ENCODE measurements around the gene C21orf91. TPM values are rescaled to one million over a fixed set of nuclear protein-coding genes. Genes with fewer than 3 reads are reported as not detected.

C21orf91 gene
- total and polyA plus RNA-seq, 4 donors = 1.8 to 7.2 (median 4.4) TPM

GRCh38 chr21:17859661-17860060 lies 40.5 kb upstream of the C21orf91 start:
- no peak overlapping the region for H3K4me3 ChIP-seq (ENCODE audit: low read depth in 1 of 3, low read length in 3 of 3)
- no peaks in the 10 kb centered on the region for H3K4me1 ChIP-seq (ENCODE audit: control insufficient read depth in 4 of 4, insufficient read depth in 4 of 4, low read length in 3 of 4)
- peaks cover 0 to 9% (median 0%) of the 10 kb centered on the region in 4 donors for H3K27me3 ChIP-seq (ENCODE audit: control insufficient read depth in 4 of 4, insufficient read depth in 4 of 4, low read length in 3 of 4)
- no peaks in the 10 kb centered on the region for H3K36me3 ChIP-seq (ENCODE audit: control insufficient read depth in 4 of 4, insufficient read depth in 3 of 4, low read depth in 1 of 4, low read length in 3 of 4)
- 74% methylated on average over 1 of the region's 1 CpG for WGBS
- TF ChIP-seq RAD21 (IDR thresholded peaks at IDR 0.05) (no peak), TAF1 (conservative IDR thresholded peaks at IDR 0.05) (no peak), MAX (IDR thresholded peaks at IDR 0.05) (no peak), HNF4G (IDR thresholded peaks at IDR 0.05) (no peak), HNF4A (conservative IDR thresholded peaks at IDR 0.05) (no peak), YY1 (IDR thresholded peaks at IDR 0.05) (no peak)
- no peaks in the 10 kb centered on the region for H3K9me3 ChIP-seq (ENCODE audit: control insufficient read depth in 4 of 4, low read length in 3 of 4)
- DNase-seq (ENCODE audit: low spot score) = no peak
- no peak overlapping the region for H3K9ac ChIP-seq (ENCODE audit: low read depth in 1 of 2, low read length in 2 of 2)
- H3K27ac ChIP-seq (ENCODE audit: low read depth in 1 of 2, low read length in 2 of 2) = no peak overlapping the region

GRCh38 chr21:17858747-17859146 lies 39.6 kb upstream of the C21orf91 start:
- Histone ChIP-seq H3K36me3 (ENCODE audit: control insufficient read depth in 4 of 4, insufficient read depth in 3 of 4, low read depth in 1 of 4, low read length in 3 of 4) (no peaks in the 10 kb centered on the region), H3K9ac (ENCODE audit: low read depth in 1 of 2, low read length in 2 of 2) (no peak overlapping the region), H3K4me3 (ENCODE audit: low read depth in 1 of 3, low read length in 3 of 3) (no peak overlapping the region), H3K9me3 (ENCODE audit: control insufficient read depth in 4 of 4, low read length in 3 of 4) (no peaks in the 10 kb centered on the region), H3K27ac (ENCODE audit: low read depth in 1 of 2, low read length in 2 of 2) (no peak overlapping the region), H3K4me1 (ENCODE audit: control insufficient read depth in 4 of 4, insufficient read depth in 4 of 4, low read length in 3 of 4) (no peaks in the 10 kb centered on the region), H3K27me3 (ENCODE audit: control insufficient read depth in 4 of 4, insufficient read depth in 4 of 4, low read length in 3 of 4) (peaks cover 0 to 9% (median 0%) of the 10 kb centered on the region in 4 donors)
- no peak for DNase-seq (ENCODE audit: low spot score)
- 80% methylated on average over 2 of the region's 2 CpGs for WGBS
- TF ChIP-seq GABPA (IDR thresholded peaks at IDR 0.05 in 1 of 2, conservative IDR thresholded peaks at IDR 0.05 in 1 of 2) (no peak), RAD21 (IDR thresholded peaks at IDR 0.05) (no peak), EGR1 (IDR thresholded peaks at IDR 0.05; ENCODE audit: low read depth in 2 of 2) (no peak), REST (IDR thresholded peaks at IDR 0.05) (no peak), SP1 (IDR thresholded peaks at IDR 0.05) (no peak), RXRA (IDR thresholded peaks at IDR 0.05) (no peak), MAX (IDR thresholded peaks at IDR 0.05) (no peak), ATF3 (IDR thresholded peaks at IDR 0.05) (no peak), JUND (IDR thresholded peaks at IDR 0.05) (no peak), HNF4A (conservative IDR thresholded peaks at IDR 0.05) (no peak), FOXA2 (IDR thresholded peaks at IDR 0.05) (no peak), CTCF (IDR thresholded peaks at IDR 0.05; ENCODE audit: low read depth, low read length, missing input control) (no peak), FOXA1 (IDR thresholded peaks at IDR 0.05) (no peak), ZBTB33 (IDR thresholded peaks at IDR 0.05) (no peak), TAF1 (conservative IDR thresholded peaks at IDR 0.05) (no peak), HNF4G (IDR thresholded peaks at IDR 0.05) (no peak), NR2F2 (IDR thresholded peaks at IDR 0.05) (no peak), YY1 (IDR thresholded peaks at IDR 0.05) (no peak)

Data from liver (tissue), 9 donors.